GM03348 (cell line): Measurements from ENCODE around the gene PPIP5K2.
"Not testable (repeated sequence)": the region's sequence is repeated elsewhere in the genome, so short reads cannot be mapped to it uniquely, and the experiment has no call there.

Experiments
- DNase-seq: peaks from one replicate; pipeline ENCODE4 v3.0.0; 2012; ENCODE audit warnings: low spot score

PPIP5K2 gene

DNA sequence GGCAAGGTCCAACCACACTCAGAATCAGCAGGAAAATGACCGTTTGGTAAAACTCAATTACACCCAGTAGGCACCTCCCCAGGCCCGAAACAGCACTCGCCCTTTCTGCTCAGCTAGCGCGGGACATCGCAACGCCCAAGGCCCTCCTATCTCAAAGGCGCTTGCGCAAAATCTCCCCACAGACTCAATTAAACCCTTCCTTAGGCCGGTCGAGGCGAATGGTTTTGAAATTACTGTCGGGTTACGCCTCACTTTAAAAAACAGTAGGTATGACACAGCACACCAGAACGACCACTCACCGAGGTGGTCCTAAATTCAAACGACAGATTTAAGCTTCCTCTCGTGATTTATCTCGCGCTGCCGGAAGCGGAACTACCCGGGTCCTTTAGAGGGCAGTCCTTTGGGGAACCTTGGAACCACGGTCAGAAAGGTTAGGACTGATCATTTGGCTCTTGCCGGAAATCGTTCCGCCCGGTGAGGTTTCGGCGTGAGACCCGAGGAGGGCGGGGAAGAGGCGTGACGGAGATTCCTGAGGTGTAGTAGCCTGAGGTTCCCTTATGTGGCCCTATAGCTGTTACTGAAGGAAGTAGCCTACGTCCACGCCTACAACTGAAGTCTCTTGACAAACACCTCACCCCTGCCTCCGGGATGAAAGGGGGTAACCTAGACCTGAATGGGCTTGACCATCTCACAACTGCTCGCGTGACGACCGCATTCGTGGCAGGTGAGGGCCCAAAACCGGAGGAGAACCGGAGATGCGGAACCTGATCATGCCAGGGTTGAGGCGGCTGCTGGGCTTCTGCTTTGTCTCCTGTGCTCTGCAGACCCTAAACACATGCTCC is at the start of gene PPIP5K2, which contains the start of gene GIN1:
Gene PPIP5K2 (plus strand): TSS at position 537 of the 842 bp plus-strand sequence. CDS start 9,289 bp downstream, outside the sequence.
Gene GIN1 (minus strand): TSS at position 374 of the 842 bp plus-strand sequence. CDS start 11,431 bp downstream, outside the sequence.
- DNase-seq = peak; percentile 94

DNA sequence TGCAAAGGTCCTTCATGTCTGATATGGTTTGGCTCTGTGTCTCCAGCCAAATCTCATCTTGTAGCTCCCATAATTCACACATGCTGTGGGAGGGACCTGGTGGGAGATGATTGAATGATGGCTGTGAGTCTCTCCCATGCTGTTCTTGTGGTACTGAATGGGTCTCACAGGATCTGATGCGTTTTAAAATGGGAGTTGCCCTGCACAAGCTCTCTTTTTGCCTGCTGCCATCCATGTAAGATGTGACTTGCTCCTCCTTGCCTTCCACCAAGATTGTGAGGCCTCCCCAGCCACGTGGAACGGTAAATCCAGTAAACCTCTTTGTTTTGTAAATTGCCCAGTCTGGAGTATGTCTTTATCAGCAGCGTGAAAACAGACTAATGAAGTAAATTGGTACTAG is 46.6 kb upstream of the PPIP5K2 start:
- DNase-seq = not testable (repeated sequence)

DNA sequence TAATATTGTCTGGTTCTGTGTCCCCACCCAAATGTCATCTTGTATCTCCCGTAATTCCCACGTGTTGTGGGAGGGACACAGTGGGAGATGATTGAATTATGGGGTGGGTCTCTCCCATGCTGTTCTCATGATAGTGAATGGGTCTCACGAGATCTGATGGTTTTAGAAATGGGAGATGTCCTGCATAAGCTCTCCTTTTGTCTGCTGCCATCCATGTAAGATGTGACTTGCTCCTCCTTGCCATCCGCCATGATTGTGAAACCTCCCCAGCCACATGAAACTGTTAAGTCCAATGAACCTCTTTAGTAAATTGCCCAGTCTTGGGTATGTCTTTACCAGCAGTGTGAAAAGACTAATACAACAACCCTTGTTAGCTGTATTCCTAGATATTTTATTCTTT is 44.7 kb upstream of the PPIP5K2 start:
- DNase-seq = no peak

DNA sequence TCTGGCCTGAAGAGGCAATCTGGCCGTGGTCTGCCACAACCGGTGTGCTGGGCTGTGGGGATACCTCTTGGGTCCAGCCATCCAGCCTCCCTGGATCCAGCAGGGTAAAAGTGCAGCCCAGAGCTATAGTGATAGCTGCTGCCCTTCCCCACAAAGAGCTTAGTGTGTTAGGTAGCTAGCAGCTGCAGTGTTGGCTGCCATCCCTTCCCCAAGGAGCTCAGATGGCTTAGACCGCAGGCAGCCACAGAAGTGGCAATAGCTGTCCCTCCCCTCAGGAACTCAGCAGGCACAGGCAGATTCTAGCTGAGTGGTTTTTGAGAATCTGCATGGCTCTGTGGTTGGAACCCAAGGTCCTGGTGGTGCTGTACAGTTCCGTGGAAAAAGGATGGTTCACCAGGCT is 40.3 kb upstream of the PPIP5K2 start:
- no peak for DNase-seq

DNA sequence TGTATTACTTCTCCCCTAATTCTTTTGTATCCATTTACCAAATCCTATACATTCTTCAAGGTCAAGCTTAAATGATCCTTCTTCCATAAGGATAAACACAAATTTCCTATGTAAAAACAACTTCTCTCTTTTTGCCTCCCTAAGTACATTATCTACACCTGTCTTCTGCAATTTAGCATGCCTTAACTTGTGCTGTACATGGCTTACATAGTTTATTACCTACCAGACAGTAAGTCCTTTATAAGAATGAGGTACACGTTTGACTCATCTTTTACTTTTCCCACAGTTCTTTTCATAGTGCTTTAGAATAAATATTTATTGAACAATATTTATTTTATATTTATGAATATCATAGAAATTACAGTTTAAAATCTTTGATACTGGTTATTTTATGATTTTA is 33.6 kb upstream of the PPIP5K2 start:
- DNase-seq = no peak

DNA sequence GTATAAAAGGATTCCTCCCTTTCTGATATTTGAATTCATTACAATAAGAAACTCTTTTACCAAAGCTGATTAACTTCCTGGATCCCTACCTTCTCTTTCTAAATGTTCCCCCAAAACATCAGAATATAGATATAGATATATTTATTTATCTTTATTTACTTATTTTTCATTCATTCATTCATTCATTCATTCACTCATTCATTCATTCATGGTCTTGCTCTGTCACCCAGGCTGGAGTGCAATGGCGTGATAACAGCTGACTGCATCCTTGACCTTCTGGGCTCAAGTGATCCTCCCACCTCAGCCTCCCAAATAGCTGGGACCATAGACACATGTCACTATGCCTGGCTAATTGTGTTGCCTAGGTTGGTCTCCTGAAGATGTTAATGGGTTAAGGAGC is 30.8 kb upstream of the PPIP5K2 start:
- no peak for DNase-seq

DNA sequence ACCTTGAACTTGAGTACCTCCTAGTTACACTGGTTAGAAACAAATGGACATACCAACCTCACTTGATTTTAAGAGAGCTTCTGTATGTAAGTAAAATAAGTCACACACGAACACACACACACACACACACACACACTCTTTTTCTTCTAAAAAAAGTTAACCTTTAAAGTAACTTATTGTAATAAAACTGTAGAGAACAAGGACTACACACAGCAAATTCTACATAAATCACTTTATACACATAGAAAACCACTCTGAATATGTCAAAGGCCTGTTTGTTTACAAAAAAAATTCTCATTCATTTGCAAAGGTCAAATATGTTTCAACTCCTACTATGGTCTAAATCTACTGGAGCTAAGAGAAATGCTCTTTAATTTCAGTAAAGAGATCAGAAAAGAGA is 29.3 kb upstream of the PPIP5K2 start:
- no peak for DNase-seq

DNA sequence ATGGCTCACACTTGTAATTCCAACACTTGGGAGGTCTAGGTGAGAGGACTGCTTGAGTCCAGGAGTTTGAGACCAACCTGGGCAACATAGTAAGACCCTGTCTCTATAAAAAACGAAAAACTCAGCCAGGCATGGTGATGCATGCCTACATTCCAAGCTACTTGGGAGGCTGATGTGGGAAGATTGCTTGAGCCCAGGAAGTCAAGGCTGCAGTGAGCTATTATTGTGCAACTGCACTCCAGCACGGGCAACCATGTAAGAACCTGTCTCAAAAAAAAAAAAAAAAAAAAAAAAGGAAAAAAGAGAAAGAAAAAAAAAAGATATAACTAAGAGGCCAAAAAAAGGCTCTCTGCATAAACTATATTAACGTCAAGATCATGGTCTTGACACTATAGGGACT is 27.4 kb upstream of the PPIP5K2 start:
- DNase-seq = no peak

DNA sequence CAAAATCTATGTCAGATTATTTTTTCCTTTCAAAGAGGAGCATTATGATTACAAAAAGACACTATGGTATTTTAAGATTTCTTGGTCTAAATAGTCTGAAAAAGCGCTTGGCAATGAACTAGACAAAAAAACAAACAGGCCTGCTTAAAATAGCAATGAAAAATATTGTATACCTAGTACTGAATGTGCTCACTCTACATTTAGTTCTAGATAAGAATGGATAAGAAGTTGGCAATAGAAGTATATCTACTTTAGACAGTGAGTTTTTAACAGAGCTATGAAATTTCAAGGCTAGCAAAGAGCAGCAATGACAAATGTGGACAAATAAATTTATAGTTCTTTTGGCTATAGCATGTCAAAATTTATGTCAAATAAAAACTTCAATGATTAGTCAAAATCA is 26.4 kb upstream of the PPIP5K2 start:
- DNase-seq = no peak

DNA sequence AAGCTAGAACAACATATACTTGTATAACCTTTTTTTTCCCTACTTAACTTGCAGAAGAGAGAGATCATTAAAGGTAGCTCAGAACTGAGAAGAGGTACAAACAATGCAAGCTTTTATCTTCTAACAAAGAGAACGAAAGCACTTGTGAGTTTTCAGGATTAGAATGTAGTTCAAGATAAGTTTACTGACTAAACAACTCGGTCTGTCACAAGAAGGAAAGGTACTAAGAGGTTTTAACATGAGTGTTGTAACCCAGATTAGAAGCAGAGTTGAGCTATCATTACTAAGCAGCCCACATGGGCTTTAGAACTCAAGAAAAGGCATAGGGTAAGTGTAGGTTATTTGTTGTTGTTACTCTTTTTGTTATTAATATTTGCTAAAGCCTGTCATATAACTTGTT is 25.4 kb upstream of the PPIP5K2 start:
- DNase-seq = no peak

DNA sequence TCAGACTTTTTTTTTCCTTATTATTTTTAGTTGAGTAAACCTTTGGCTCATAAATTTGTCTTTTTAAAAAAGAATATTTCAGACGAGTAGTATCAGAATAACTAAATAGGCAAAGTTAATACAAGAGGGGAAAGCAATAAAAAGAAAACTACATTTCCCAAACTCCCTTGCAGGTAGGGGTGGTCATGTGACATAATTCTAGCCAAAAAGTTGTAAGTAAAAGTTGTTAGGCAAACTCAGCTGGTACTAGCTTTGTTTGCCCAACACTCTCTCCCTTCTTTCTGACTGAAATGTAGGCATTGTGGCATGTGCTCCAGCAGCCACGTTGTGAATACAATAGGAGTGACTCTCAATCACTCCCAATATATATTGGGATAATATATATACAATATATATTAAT is 21.1 kb upstream of the PPIP5K2 start:
- no peak for DNase-seq

DNA sequence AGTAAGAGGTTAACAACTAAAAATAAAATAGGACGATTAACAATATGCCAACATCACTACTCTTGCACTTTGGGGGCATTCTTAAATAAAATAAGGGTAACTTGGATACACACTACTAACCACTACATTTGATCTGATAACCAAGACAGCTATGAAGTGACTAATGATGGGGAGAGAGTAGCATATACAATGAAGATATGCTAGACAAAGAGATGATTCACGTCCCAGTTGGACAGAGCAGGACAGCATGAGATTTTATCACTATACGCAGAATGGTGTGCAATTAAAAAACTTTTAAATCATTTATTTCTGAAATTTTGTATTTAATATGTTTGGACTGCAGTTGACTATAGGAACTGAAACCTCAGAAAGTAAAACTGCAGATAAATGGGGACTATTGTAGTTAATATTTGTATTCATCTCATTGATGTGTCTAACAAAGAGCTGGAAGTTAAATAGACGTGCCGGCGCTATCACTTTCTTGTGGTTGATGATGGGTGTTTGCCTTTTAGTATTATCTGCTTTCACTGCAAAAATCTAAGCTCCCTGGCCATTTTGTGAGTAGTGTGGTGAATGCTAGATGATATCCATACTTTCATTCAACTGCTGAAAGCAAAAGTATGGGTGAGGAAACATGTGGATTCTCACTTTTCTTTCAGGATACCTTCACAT is 18.9 kb upstream of the PPIP5K2 start:
- no peak for DNase-seq

DNA sequence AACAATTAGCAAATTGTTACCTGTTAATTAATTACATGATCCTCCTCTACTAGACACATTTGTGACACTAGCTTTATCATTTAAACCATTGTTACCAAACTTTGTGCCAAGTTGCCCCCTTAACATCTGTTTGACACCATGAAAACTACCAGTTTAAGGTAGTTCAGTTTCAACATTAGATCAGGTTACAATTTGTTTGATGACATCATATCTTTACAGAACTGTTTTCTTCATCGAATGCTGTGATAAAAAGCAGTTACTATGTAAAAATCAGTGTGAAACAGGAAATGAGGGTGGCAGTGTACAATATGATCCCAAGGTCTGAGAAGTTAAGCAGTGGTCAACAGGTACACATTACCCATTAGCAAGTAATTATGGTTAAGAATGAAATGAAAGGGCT is 17.9 kb upstream of the PPIP5K2 start:
- DNase-seq = no peak

DNA sequence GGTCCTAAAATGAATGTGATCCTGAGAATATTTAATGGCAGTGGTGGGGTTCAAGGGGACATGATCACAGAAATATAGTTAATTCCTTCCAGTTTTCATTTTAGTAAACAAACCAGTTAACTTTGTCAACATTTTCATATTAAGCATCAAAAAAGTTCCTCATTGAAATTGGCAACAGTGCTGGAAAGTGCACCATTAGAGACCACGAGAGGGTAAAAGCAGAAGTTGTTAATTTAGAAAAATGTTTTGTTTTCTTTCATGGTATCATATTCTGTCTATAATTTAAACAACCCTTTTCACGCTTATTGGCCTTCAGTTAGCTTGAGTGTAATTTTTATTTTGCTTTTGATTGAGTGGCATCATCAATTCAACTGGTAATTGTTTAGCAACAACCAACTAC is 12.0 kb upstream of the PPIP5K2 start:
- no peak for DNase-seq

DNA sequence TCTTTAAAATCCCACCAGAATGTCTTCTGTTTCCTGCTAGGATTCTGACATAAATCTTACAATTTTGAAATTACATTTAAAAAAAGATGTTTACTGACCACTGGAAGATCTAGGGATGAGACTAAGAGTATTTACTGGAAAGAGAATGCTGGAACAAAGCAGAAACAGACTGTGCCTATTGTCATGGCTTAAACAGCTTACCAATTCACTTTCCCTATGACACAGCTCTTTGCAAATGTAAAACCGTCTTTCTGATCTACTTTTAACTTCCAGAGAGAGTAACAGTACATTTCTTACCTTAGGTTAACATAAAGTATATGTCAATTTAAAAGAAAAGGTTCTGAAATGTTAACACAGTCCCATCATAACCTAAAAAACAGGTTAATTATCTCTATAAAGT is 10.8 kb upstream of the PPIP5K2 start:
- no peak for DNase-seq

DNA sequence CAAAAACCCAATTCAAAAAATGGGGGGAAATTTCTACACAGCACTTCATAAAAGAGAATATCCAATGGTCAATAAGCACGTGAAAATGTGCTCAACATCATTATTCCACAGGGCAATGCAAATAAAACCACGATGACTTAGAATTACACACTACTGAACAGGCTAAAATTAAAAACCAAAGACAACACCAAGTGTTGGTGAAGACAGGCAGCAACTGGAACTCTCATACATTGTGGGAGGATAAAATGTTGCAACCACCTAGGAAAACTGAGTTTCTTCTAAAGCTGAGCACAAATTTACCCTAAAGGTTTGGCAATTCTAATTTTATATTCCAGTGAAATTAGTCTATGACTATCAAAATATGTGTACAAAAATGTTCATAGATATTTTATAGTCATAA is 9.7 kb upstream of the PPIP5K2 start:
- no peak for DNase-seq

DNA sequence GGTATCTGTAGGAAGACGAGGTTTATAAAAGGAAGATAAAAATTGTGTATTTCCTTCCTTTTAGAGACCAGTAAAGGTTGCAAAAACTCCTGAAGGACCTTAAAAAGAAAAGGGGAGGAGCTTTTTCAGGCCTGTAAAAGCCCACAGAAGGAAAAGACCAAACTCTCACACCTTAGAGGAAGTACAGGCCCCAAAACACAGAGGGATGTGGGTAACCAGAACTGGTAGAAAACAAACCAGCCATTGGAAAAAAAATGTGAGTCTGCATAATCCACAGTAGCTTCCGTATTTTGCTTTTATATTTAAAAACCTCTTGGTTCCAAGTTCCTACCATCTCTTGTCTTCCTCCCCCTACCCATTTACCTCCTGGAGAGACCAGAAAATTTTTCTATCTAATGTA is 8.6 kb upstream of the PPIP5K2 start:
- no peak for DNase-seq

DNA sequence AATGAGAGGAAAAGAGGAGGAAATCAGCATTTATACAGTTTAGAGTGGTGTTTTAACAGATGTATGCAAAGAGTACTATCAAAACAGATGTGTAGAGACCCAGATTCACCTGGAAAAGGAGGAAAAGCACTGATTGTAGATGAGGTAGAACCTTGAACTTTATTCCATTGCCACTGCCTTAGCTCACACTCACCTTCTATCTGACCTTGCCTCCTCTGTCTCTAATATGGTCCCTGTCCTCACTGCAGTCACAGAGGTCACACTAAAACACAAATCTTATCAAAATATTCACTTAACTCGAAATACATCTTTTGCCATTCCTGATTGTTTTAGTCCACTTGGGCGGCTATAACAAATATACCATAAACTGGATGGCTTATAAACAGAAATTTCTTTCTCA is 7.2 kb upstream of the PPIP5K2 start:
- no peak for DNase-seq

DNA sequence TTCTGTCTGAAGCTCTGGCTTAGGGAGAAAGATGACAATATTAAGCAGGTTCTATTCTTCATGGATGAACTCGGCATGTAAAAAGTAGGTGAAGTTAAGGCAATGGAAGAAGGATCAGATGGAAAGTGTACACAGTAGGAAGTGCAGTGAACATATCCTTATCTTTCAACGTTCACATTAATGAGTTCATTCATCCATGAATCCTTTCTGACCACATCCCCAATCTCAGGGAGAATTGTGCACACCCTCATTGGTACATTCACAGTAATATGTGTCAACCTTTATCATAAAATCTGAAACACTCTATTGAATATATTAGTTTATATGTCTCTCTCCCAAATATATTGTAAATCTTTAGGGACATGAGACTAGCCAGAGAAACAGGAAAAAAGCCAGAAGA is 5.7 kb upstream of the PPIP5K2 start:
- DNase-seq = no peak

DNA sequence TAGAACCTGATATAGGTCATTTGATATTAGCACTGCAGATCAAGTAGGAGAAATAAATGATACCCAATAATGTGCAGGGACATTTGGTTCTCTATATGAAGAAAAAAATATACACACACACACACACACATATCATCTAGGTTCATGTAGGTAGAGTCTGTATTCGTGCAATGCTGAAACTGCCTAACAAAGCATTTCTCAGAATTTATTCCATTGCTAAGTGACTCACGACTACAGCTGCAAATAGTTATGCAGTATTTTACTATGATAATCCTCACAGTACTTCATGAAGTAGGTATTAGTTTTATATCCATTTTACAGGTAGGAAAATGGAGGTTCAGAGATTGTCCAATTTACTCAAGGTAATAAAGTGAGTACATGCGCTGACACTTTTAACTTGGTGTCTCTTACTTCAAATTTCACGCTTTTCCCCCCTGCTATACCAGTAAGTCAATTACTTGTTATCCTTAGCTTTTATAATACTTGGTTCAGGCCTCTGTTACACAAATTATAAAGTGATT is 2.6 kb upstream of the PPIP5K2 start:
- no peak for DNase-seq

DNA sequence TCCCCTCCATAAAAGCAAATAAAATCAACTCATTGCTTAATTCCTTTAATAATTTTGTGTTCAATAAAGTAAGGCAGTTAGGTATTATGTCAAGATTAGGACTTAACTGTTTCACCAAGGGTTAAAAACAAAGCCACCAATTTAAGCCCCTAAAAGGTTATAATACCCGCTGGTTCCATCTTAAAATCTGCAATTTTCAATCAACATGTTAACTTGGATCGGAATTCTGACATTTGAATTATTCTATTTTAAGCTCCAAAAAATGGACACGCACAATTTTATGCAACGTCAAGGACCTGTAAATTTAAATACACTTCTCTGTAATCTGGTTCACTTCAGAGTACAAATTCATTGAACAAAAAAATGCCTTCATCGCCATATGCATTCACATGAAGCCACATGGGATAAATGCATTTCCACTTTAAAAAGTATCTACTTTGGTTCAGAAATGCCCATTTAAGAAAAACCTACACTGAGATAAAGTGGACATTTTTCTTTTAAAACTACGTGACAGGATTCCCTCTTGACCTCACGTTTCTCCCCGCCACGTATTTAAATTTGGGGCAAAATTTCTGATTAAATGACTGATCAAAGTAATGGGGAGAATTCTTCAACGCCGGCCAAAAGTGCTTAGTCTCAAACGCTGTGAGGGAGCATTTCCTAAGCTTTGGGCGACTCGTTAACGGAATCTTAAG is 884 bp upstream of the PPIP5K2 start:
- DNase-seq = no peak

DNA sequence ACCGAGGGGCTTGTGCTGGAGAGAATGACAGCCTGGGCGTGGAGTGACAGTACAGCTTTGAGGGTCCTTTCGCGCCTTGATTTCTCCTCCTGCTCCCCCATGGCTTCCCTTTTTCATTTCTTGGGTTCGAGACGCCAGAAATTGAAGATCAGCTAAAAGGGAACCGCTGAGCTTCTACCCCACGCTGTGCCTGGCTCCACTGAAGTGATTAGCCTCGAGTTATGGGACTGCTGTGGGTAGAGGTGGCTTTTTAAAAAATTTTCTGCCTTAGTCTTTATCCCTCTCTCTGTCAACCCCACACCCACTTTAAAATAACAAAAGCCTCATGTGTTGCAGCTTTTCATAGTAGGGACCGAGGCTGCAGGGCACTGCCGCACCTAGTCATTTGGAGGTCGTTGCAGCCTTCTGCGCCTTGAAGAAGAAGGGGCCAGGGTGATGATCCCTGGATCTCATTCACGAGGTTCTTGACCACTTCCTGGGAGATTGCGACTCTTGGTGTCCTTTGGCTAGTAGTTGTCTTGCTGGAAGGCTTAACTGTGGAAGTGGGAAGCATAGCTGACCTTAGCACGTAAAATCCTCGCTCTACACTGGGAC is 603 bp downstream of the PPIP5K2 start:
- peak; percentile 28 for DNase-seq
